NCI-H128 (cell line): Measurements from ENCODE around the gene CIART.
"Not testable (repeated sequence)": the region's sequence is repeated elsewhere in the genome, so short reads cannot be mapped to it uniquely, and the experiment has no call there.

Experiments
- DNase-seq: peaks from one replicate; lab custom pipeline; 2025; ENCODE audit not compliant: unreplicated experiment; lab: John Stamatoyannopoulos, UW

Gene CIART, protein sequence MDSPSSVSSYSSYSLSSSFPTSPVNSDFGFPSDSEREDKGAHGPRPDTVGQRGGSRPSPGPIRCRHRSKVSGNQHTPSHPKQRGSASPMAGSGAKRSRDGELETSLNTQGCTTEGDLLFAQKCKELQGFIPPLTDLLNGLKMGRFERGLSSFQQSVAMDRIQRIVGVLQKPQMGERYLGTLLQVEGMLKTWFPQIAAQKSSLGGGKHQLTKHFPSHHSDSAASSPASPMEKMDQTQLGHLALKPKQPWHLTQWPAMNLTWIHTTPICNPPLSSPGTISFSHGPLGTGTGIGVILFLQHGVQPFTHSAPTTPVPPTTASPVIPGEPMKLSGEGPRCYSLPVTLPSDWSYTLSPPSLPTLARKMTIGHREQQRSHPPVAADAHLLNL

GRCh38 chr1:150281758-150282557 is at the start of gene CIART:
Gene CIART (plus strand): TSS chr1:150282554. CDS start chr1:150283268, 714 bp downstream.
- peak; percentile 99 for DNase-seq

- not testable (repeated sequence) for DNase-seq
Observed at GRCh38 chr1:150232921-150233320, 49.4 kb upstream of the CIART start.

GRCh38 chr1:150233359-150234308 is 48.7 kb upstream of the CIART start:
- no peak for DNase-seq

GRCh38 chr1:150234309-150234565 is 48.1 kb upstream of the CIART start:
- no peak for DNase-seq

GRCh38 chr1:150234566-150235293 is 47.6 kb upstream of the CIART start:
- peak; percentile 43 for DNase-seq

GRCh38 chr1:150235294-150235851 is 47.0 kb upstream of the CIART start:
- DNase-seq, result no peak

DNA sequence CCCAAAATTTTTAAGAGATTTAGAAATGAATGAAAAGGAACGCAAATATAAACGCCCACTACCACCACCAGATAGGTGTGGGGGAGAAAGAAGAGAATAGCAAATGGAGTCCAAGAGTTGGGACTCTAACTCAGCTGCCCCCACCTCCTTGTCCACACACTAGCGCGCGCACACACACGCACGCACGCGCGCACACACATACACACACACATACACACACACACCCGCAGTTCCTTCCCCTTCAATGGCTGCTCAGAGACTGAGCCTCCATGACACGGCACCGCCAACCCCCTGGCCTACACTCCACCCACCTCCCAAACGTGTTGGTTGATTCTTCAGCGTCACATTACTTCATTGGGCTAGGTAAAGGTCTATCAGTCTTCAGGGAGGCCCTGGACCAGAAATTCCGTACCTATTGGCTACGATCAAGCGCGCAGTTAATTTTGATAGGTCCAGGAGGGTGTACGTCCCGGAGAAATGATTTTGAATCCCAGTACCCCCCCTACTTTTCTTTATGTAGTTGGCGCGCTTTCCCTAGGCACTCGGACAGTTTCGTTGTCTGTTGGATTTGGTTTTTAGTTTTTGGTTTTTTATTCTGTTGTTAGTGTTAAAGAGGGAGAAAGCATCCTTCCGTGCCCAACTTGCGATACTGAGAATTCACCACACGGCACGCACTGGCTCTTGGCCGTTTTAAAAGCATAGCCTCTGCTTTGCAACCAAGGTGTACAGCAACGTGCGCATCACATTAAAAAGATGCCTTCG is 46.3 kb upstream of the CIART start, which contains the start of gene ANP32E:
TSS of gene ANP32E (minus strand) at position 261 of the 762 bp plus-strand sequence. CDS start 326 bp downstream, outside the sequence.
- peak; percentile 99 for DNase-seq

DNA sequence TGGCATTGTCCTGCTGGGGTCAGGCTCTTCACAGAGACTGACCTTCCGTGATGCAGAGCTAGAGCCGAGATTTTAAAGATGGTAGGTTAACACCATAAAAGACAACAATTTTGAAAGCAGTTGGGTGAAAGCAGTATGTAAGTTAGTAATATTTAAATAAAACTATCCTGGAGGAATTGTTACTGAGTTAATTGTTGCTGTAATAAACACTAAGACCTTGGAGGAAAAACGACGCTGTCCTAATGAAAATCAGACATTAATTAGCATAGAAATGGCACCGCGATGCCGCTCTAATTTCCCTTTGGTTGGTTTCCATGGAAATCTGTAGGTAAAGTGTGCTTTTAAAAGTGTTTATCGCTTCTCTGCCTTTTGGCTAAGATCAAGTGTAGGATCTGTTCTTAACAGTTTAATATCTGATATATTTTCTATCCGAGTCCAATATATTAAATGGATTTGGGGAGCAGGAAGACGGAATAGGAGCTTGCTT is 45.7 kb upstream of the CIART start:
- no peak for DNase-seq

DNA sequence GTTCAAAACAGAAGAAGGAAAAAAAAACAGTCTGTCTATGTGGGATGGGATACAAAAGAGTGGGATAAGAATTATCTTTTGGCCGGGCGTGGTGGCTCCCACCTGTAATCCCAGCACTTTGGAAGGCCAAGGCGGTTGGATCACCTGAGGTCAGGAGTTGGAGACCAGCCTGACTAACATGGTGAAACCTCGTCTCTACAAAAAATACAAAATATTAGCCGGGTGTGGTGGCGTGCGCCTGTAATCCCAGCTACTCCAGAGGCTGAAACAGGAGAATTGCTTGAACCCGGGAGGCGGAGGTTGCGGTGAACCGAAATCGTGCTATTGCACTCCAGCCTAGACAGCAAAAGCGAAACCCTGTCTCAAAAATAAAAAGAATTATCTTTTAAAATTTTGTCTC is 45.2 kb upstream of the CIART start:
- not testable (repeated sequence) for DNase-seq

GRCh38 chr1:150237746-150238145 is 44.6 kb upstream of the CIART start:
- no peak for DNase-seq

DNA sequence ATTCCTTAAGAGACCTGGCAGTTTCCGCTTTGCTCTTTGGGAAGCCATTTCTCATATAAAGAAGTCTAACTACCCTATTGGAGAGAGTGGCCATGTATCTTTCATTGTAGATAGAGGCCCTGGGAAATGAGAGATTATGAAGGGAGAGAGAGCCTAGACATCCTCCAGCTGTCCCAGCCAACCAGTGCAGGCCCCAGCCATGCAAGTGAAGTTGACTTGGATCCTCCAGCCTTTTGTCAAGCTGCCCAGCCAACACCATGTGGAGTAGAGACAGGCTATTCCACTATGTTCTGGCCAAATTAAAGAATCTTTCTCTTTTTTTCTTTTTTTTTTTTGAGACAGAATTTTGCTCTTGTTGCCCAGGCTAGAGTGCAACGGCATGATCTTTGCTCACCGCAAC is 39.4 kb upstream of the CIART start:
- no peak for DNase-seq

- no peak for DNase-seq
Observed at GRCh38 chr1:150249936-150250335, 32.4 kb upstream of the CIART start.

GRCh38 chr1:150256198-150256553 is 26.2 kb upstream of the CIART start:
- no peak for DNase-seq

DNA sequence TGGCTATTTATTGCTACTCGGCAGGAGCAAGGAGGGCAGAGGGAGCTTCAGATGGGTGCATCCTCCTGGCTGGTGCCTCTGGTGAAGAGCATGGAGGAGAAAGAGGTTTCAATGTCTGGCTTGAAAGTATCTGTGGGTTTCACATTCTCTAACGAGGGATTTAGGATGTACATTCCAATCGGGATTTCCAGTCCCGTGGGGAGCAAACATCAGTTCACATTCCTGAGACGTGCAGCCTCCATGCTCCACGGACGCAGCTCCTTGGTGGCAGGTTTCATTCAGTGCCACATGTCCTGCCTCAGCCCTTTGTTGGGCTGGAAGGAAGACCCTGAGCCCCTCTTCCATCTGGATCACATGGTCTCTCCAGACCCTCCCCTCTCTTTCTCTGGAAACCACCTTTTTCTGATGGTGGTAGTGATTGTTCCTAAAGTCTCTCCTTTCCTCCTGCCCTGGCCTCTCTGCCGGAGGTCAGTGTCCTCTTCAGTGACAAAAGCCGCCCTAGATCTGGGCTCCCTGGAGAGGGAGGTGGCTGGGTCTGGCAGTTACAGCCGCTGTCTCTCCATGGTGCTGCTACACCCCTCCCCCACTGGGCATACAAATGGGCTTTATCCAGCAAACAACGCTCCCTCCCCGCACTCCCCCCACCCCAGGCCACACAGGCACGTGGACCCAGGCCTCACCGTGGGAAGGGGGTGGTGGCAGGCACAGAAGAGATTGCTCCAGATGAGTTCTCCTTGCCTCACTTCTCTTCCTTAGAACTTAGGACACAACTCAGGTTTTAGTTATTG is 25.6 kb upstream of the CIART start:
- no peak for DNase-seq

DNA sequence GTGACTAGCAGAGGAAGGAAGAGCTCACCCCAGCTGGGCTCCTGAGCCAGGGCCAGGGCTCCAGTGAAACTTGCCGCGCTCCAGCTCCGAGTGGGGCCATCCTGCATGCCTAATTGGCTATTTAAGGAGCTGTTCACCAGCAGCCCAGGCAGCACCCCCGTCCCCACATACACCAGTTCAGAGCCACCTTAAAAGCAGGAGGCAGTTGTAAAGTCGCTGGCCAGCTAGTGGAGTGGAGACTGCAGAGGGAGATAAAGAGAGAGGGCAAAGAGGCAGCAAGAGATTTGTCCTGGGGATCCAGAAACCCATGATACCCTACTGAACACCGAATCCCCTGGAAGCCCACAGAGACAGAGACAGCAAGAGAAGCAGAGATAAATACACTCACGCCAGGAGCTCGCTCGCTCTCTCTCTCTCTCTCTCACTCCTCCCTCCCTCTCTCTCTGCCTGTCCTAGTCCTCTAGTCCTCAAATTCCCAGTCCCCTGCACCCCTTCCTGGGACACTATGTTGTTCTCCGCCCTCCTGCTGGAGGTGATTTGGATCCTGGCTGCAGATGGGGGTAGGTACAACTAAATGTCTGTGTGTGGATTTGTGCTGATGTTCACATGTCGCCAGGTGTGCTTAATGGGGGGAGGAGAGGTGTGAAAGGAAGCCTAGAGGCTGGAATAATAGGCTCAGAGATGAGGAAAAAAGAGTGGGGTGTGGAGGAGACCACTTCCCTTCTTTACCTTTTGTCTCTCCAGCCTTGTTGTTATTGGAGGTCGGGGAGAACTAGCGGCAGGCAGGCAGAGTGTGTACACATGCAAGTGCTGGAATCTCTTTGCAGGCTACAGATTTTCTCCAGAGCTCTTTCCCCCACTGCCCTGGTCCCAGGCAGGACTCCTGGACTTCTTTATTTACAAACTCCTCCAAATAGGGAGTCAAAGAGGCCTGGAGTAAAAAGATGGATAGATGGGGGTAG is 24.4 kb upstream of the CIART start, which contains the start of gene CA14:
TSS of gene CA14 (plus strand) at position 151 of the 962 bp plus-strand sequence. CDS start at position 506, 355 bp downstream.
- no peak for DNase-seq

DNA sequence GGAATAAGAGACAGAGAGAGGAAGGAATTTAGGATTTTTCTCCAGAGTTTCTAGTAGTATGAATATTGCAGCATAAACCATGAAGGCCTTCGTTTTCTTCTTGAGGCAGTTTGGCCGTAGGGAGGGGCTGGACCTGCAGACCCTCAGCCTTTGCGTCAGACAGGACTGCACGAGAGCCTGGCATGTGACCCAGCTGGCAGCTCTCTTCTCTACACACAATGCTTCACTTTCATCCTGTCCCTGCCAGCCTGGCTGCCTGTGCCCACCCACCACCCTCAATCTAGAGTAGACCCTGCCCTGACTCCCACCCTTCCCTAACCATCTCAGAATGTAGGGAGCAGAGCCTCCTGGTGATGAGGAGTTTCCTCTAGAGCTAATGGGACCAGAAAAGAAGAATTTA is 23.1 kb upstream of the CIART start:
- no peak for DNase-seq
